Upper lobe of left lung (tissue), 6 donors: ENCODE measurements around the gene LTA4H. TPM values are rescaled to one million over a fixed set of nuclear protein-coding genes. Genes with fewer than 3 reads are reported as not detected.
"Not testable (repeated sequence)": the region's sequence is repeated elsewhere in the genome, so short reads cannot be mapped to it uniquely, and the experiment has no call there.

ENCODE experiments used
- ATAC-seq, 2 donors: fragments of 200-7000 bp; cut with Tn5 transposase; one replicate each; pipeline ENCODE4 v1.9.1; 2022; ENCODE audit warnings: mild to moderate bottlenecking in 2 of 2, moderate library complexity in 2 of 2; ENCODE audit not compliant: low FRiP score in 2 of 2
- DNase-seq, 2 donors: peaks; one replicate each; pipeline ENCODE4 v3.0.0-alpha.2; 2019 to 2020
- H3K27ac ChIP-seq, 4 donors: fragments of 200-600 bp; sonication (generic); one replicate each; pipeline ENCODE4 v1.5.1; 2016 to 2019
- H3K27me3 ChIP-seq, 4 donors: fragments of 200-600 bp; sonication (generic); one replicate each; pipeline ENCODE4 v1.5.1; 2017 to 2019
- H3K36me3 ChIP-seq, 4 donors: fragments of 200-600 bp; sonication (generic); one replicate each; pipeline ENCODE4 v1.5.1; 2016 to 2019
- H3K4me1 ChIP-seq, 4 donors: fragments of 200-600 bp; sonication (generic); one replicate each; pipeline ENCODE4 v1.5.1; 2018 to 2019
- H3K4me3 ChIP-seq, 4 donors: fragments of 200-600 bp; sonication (generic); one replicate each; pipeline ENCODE4 v1.5.1; 2017 to 2019; ENCODE audit warnings: mild to moderate bottlenecking in 2 of 4, moderate library complexity in 1 of 4
- H3K9me3 ChIP-seq, 4 donors: fragments of 200-600 bp; sonication (generic); one replicate each; pipeline ENCODE4 v1.5.1; 2018 to 2019
- CTCF ChIP-seq, 6 experiments: fragments of 450-650 bp in 4 of 6; fragments of 200-600 bp in 2 of 6; sonication (generic) in 2 of 6; IDR thresholded peaks; one replicate each; pipeline ENCODE4 v1.5.1; 2016 to 2019; ENCODE audit warnings: antibody characterized with exemption in 6 of 6
- EP300 ChIP-seq, 4 donors: sonication (generic); formaldehyde crosslinking; IDR thresholded peaks; one replicate each; pipeline ENCODE4 v1.5.1; 2017; ENCODE audit warnings: antibody characterized with exemption in 4 of 4, control low read depth in 2 of 4
- POLR2A ChIP-seq, 4 donors: fragments of 450-650 bp; IDR thresholded peaks; one replicate each; pipeline ENCODE4 v1.5.1; 2016 to 2017; ENCODE audit warnings: antibody characterized with exemption in 4 of 4, mild to moderate bottlenecking in 2 of 4
- POLR2AphosphoS5 ChIP-seq, 2 donors: sonication (generic); formaldehyde crosslinking; IDR thresholded peaks; one replicate each; pipeline ENCODE4 v1.5.1; 2017; ENCODE audit warnings: antibody characterized with exemption in 2 of 2
- WGBS, 2 donors: methylation state at CpG; one replicate each; pipeline ENCODE4 v1.1.5; 2017 to 2018; 5-methylcytosine and 5-hydroxymethylcytosine counted together
- total RNA-seq, 6 donors: library from RNA; depleted of rRNA in 4 of 6; stranded (reverse); fragments of >200 nt in 4 of 6; gene quantifications; one replicate each; pipeline versions ENCODE4 v1.1.0 to v1.2.1, GENCODE V29; 2016 to 2021
- donor health status: DM: no; HTN: no; CAD: no; lungs with moderate emphysema.
- donor health status: DM: no; HTN: yes; CAD: no; lungs with severe emphysema.

The LTA4H gene
- total RNA-seq, 6 donors from 2014 or later: 110 to 314 (median 254) TPM

- no peak overlapping the region for H3K27ac ChIP-seq
- H3K36me3 ChIP-seq: peaks cover 0 to 2% (median 0%) of the 10 kb centered on the region in 4 donors
These were observed 59.9 kb downstream of the LTA4H start for GRCh38 chr12:95975491-95975890.

GRCh38 chr12:95974358-95974757 is 61.0 kb downstream of the LTA4H start:
- no peaks in the 10 kb centered on the region for H3K27me3 ChIP-seq
- H3K9me3 ChIP-seq: no peaks in the 10 kb centered on the region
- H3K36me3 ChIP-seq: no peaks in the 10 kb centered on the region
- no peaks in the 10 kb centered on the region for H3K4me1 ChIP-seq
- DNase-seq (no peak), ATAC-seq (no peak)
- no peak overlapping the region for H3K4me3 ChIP-seq
- H3K27ac ChIP-seq: no peak overlapping the region
- no peak for TF ChIP-seq EP300 (IDR thresholded peaks at IDR 0.05)
- TF ChIP-seq POLR2AphosphoS5 (IDR thresholded peaks at IDR 0.05): no peak
- TF ChIP-seq CTCF (IDR thresholded peaks at IDR 0.05): no peak
- TF ChIP-seq POLR2A (IDR thresholded peaks at IDR 0.05): no peak
- WGBS, 2 donors: 70 to 78% methylated on average over 2 of the region's 2 CpGs

More at GRCh38 chr12:95975491-95975890, 59.9 kb downstream of the LTA4H start:
- TF ChIP-seq CTCF (IDR thresholded peaks at IDR 0.05) (no peak), POLR2AphosphoS5 (IDR thresholded peaks at IDR 0.05) (no peak), EP300 (IDR thresholded peaks at IDR 0.05) (no peak), POLR2A (IDR thresholded peaks at IDR 0.05) (no peak)
- WGBS, 2 donors: 90 to 91% methylated on average over 4 of the region's 4 CpGs
- DNase-seq: no peak
- Histone ChIP-seq H3K4me1 (no peaks in the 10 kb centered on the region), H3K4me3 (no peak overlapping the region), H3K27me3 (no peaks in the 10 kb centered on the region), H3K9me3 (no peaks in the 10 kb centered on the region)
- ATAC-seq: no peak

GRCh38 chr12:95972832-95973456 is 62.4 kb downstream of the LTA4H start:
- Histone ChIP-seq H3K9me3 (no peaks in the 10 kb centered on the region), H3K4me1 (no peaks in the 10 kb centered on the region), H3K27ac (no peak overlapping the region), H3K36me3 (no peaks in the 10 kb centered on the region), H3K27me3 (no peaks in the 10 kb centered on the region), H3K4me3 (no peak overlapping the region)
- 68 to 71% methylated on average over 4 of the region's 4 CpGs for WGBS, 2 donors
- TF ChIP-seq EP300 (IDR thresholded peaks at IDR 0.05): no peak
- TF ChIP-seq POLR2A (IDR thresholded peaks at IDR 0.05): no peak
- TF ChIP-seq POLR2AphosphoS5 (IDR thresholded peaks at IDR 0.05): no peak
- no peak for TF ChIP-seq CTCF (IDR thresholded peaks at IDR 0.05)
- DNase-seq (no peak), ATAC-seq (no peak)

- H3K36me3 ChIP-seq: no peaks in the 10 kb centered on the region
- no peak for TF ChIP-seq POLR2AphosphoS5 (IDR thresholded peaks at IDR 0.05)
- TF ChIP-seq EP300 (IDR thresholded peaks at IDR 0.05): no peak
- no peak for TF ChIP-seq POLR2A (IDR thresholded peaks at IDR 0.05)
- TF ChIP-seq CTCF (IDR thresholded peaks at IDR 0.05): no peak
- no peaks in the 10 kb centered on the region for H3K27me3 ChIP-seq
- DNase-seq (no peak), ATAC-seq (no peak)
- 75 to 83% methylated on average over 5 to 7 of the region's 7 CpGs for WGBS, 2 donors
- no peak overlapping the region for H3K27ac ChIP-seq
- no peaks in the 10 kb centered on the region for H3K9me3 ChIP-seq
- no peak overlapping the region for H3K4me3 ChIP-seq
- no peaks in the 10 kb centered on the region for H3K4me1 ChIP-seq
These were observed 64.5 kb downstream of the LTA4H start for GRCh38 chr12:95970905-95971304.

- not testable (repeated sequence) for H3K4me1 ChIP-seq, ATAC-seq, H3K27ac ChIP-seq, H3K9me3 ChIP-seq, H3K4me3 ChIP-seq, H3K27me3 ChIP-seq, H3K36me3 ChIP-seq
- WGBS, 2 donors: 90% methylated on average over 14 of the region's 28 CpGs; no CpG with 5 or more reads in 1 of the 2 donors
- peak in 1 of 2 donors; percentile 66 for DNase-seq
These were observed 66.3 kb downstream of the LTA4H start for GRCh38 chr12:95969116-95969515.
